Keratinocyte (primary cell): Measurements from ENCODE around the gene KLF6. TPM values are rescaled to one million over a fixed set of nuclear protein-coding genes. Genes with fewer than 3 reads are reported as not detected.

ENCODE experiments used
- DNase-seq: peaks from one replicate; pipeline ENCODE4 v3.0.0-alpha.2; 2011; ENCODE audit warnings: low read depth, missing footprints, low spot score
- FAIRE-seq: peaks from 2 replicates; lab custom pipeline; 2011; peaks lifted over from hg19 to GRCh38; lab: Jason Lieb, UNC
- H2AFZ ChIP-seq: 2 replicates; pipeline ENCODE4 v1.6.0; 2012; ENCODE audit warnings: low read length, control low read depth, inconsistent platforms; ENCODE audit not compliant: control insufficient read depth
- H3K27ac ChIP-seq: 2 replicates; pipeline ENCODE4 v1.5.1; 2011; ENCODE audit warnings: low read length; ENCODE audit not compliant: control insufficient read depth, insufficient read depth
- H3K27me3 ChIP-seq: 3 replicates; pipeline ENCODE4 v1.6.0; 2011; ENCODE audit warnings: low read length; ENCODE audit not compliant: control insufficient read depth, insufficient read depth; ENCODE audit errors: extremely low read depth
- H3K36me3 ChIP-seq, 2 experiments: 2 replicates in 1 of 2; 3 replicates in 1 of 2; pipeline ENCODE4 v1.5.1; 2011; ENCODE audit warnings: low read length in 2 of 2, mild to moderate bottlenecking in 1 of 2; ENCODE audit not compliant: control insufficient read depth in 2 of 2, insufficient read depth in 2 of 2; ENCODE audit errors: extremely low read depth in 1 of 2
- H3K4me1 ChIP-seq: 3 replicates; pipeline ENCODE4 v1.5.1; 2011; ENCODE audit warnings: low read length; ENCODE audit not compliant: control insufficient read depth, insufficient read depth; ENCODE audit errors: extremely low read depth
- H3K4me2 ChIP-seq: 3 replicates; pipeline ENCODE4 v1.6.0; 2011; ENCODE audit warnings: low read depth, low read length; ENCODE audit not compliant: control insufficient read depth, insufficient read depth; ENCODE audit errors: extremely low read depth
- H3K4me3 ChIP-seq, 3 experiments: fragments of 200-600 bp in 1 of 3; sonication (generic) in 1 of 3; 2 replicates in 2 of 3; 3 replicates in 1 of 3; pipeline ENCODE4 v1.5.1; 2011 to 2016; ENCODE audit warnings: low read length in 3 of 3, mild to moderate bottlenecking in 3 of 3, control low read depth in 2 of 3, inconsistent platforms in 1 of 3, low read depth in 1 of 3, mixed read lengths in 1 of 3, mixed run types in 1 of 3, moderate library complexity in 1 of 3; ENCODE audit not compliant: control insufficient read depth in 2 of 3, insufficient read depth in 2 of 3; ENCODE audit errors: extremely low read depth in 1 of 3
- H3K79me2 ChIP-seq: 2 replicates; pipeline ENCODE4 v1.6.0; 2012; ENCODE audit warnings: low read length; ENCODE audit not compliant: control insufficient read depth, insufficient read depth
- H3K9ac ChIP-seq: 3 replicates; pipeline ENCODE4 v1.6.0; 2011; ENCODE audit warnings: low read length; ENCODE audit not compliant: control insufficient read depth, insufficient read depth; ENCODE audit errors: extremely low read depth
- H3K9me1 ChIP-seq: 3 replicates; pipeline ENCODE4 v1.6.0; 2011; ENCODE audit warnings: low read length; ENCODE audit not compliant: control insufficient read depth, insufficient read depth; ENCODE audit errors: extremely low read depth
- H3K9me3 ChIP-seq: 2 replicates; pipeline ENCODE4 v1.5.1; 2012; ENCODE audit warnings: low read depth, low read length; ENCODE audit not compliant: control insufficient read depth
- H4K20me1 ChIP-seq: 3 replicates; pipeline ENCODE4 v1.6.0; 2011; ENCODE audit warnings: low read length; ENCODE audit not compliant: control insufficient read depth, insufficient read depth; ENCODE audit errors: extremely low read depth
- EZH2 ChIP-seq: IDR thresholded peaks from one replicate; pipeline ENCODE4 v1.6.1; 2012; ENCODE audit warnings: inconsistent platforms, mild to moderate bottlenecking, low read length, moderate library complexity
- dilution Hi-C: fragments of 300-500 bp; cut with MboI; formaldehyde crosslinking; loops from one replicate; pipeline ENCODE4 v1.7.0; 2020; ENCODE audit warnings: low sequenced_read_pairs; ENCODE audit not compliant: extremely low pct_ligation_motif_present
- polyA plus RNA-seq, 5 experiments: library from polyadenylated mRNA; depleted of rRNA in 3 of 5; stranded (reverse) in 3 of 5; stranded (forward) in 1 of 5; unstranded in 1 of 5; fragments of >200 nt; gene quantifications; 1 replicate in 1 of 5; 2 replicates in 3 of 5; 3 replicates in 1 of 5; pipeline versions ENCODE4 v1.2.1 to v1.2.3, GENCODE V29; 2011 to 2012; ENCODE audit warnings: missing spikeins in 2 of 5, low read depth in 1 of 5, low replicate concordance in 1 of 5
- TF ChIP-seq, protein P1 (sequence below), 3 experiments: IDR thresholded peaks in 1 of 3; conservative IDR thresholded peaks in 1 of 3; optimal IDR thresholded peaks in 1 of 3; 2 replicates in 2 of 3; 3 replicates in 1 of 3; pipeline versions ENCODE3 to v1.5.1; 2011; ENCODE audit warnings: low read length in 3 of 3, mild to moderate bottlenecking in 3 of 3, moderate library complexity in 2 of 3, control low read depth in 1 of 3, inconsistent platforms in 1 of 3; ENCODE audit not compliant: insufficient read depth in 2 of 3; ENCODE audit errors: extremely low read depth in 1 of 3

KLF6 gene
- polyA plus RNA-seq, 1 donor (not counting 4 experiments of a cell fraction or from before 2014, with no cell fraction given): 250 TPM

- H3K9ac ChIP-seq: no peak overlapping the region
- no peak for DNase-seq
- no peak for FAIRE-seq
- no peak overlapping the region for H3K27ac ChIP-seq
- H4K20me1 ChIP-seq: no peaks in the 10 kb centered on the region
- H3K4me3 ChIP-seq: no peak overlapping the region
- no peaks in the 10 kb centered on the region for H3K9me1 ChIP-seq
- no peaks in the 10 kb centered on the region for H3K36me3 ChIP-seq
- H3K4me2 ChIP-seq: no peak overlapping the region
- no peak for TF ChIP-seq EZH2
- TF ChIP-seq, protein P1, sequence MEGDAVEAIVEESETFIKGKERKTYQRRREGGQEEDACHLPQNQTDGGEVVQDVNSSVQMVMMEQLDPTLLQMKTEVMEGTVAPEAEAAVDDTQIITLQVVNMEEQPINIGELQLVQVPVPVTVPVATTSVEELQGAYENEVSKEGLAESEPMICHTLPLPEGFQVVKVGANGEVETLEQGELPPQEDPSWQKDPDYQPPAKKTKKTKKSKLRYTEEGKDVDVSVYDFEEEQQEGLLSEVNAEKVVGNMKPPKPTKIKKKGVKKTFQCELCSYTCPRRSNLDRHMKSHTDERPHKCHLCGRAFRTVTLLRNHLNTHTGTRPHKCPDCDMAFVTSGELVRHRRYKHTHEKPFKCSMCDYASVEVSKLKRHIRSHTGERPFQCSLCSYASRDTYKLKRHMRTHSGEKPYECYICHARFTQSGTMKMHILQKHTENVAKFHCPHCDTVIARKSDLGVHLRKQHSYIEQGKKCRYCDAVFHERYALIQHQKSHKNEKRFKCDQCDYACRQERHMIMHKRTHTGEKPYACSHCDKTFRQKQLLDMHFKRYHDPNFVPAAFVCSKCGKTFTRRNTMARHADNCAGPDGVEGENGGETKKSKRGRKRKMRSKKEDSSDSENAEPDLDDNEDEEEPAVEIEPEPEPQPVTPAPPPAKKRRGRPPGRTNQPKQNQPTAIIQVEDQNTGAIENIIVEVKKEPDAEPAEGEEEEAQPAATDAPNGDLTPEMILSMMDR (optimal IDR thresholded peaks at IDR 0.05 in 1 of 3, IDR thresholded peaks at IDR 0.05 in 1 of 3, conservative IDR thresholded peaks at IDR 0.05 in 1 of 3; ENCODE audit: extremely low read depth in 1 of 3, insufficient read depth in 2 of 3, low read length in 3 of 3): no peak
- H3K27me3 ChIP-seq: no peaks in the 10 kb centered on the region
- dilution Hi-C loops: no loop called here
- peaks cover 23% of the 10 kb centered on the region for H3K4me1 ChIP-seq
- H2AFZ ChIP-seq: no peak overlapping the region
- H3K9me3 ChIP-seq: no peaks in the 10 kb centered on the region
- H3K79me2 ChIP-seq: no peaks in the 10 kb centered on the region
These were observed 15.5 kb downstream of the KLF6 start for GRCh38 chr10:3769556-3769955.

DNA sequence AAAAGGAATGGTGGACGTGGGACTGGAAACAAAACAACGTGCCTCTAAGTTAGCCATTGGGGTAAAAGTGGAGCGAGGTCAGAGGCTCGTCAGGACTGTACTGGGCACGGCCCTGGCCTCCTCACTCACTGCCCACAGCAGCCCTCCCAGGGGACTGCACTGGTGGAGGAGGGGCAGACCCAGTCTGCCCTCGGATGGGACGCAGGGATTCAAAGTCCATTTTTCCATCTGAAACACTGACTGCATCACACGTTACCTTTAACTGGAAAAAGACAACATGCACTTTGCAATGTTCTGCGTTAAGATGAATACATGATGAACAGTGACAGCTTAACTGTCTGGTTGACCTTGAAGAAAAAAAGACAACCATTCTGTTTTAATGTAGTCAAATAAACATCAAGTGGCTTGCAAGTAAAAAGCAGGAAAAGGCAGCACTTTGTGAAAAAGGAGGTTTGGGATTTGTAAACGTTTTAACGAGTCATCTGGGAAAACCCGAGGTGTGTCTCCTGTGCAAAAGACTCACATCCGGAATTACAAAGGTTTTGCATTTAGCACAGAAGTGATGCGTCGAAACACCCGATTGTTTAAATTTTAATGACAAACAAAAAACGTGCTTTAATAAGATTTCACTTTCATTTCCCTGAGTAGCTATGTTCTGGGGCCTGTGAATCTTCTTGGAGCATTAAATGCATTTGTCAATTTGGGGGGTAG is 18.8 kb downstream of the KLF6 start:
- Histone ChIP-seq H3K79me2 (no peaks in the 10 kb centered on the region), H3K4me2 (peak overlapping the region; percentile 50), H4K20me1 (no peaks in the 10 kb centered on the region), H3K27ac (peak overlapping the region; percentile 70), H3K36me3 (no peaks in the 10 kb centered on the region), H2AFZ (no peak overlapping the region), H3K9me1 (no peaks in the 10 kb centered on the region), H3K4me1 (peaks cover 56% of the 10 kb centered on the region), H3K4me3 (no peak overlapping the region), H3K9me3 (no peaks in the 10 kb centered on the region), H3K9ac (peak overlapping the region; percentile 59), H3K27me3 (no peaks in the 10 kb centered on the region)
- TF ChIP-seq EZH2: no peak
- TF ChIP-seq, protein P1 (optimal IDR thresholded peaks at IDR 0.05 in 1 of 3, IDR thresholded peaks at IDR 0.05 in 1 of 3, conservative IDR thresholded peaks at IDR 0.05 in 1 of 3; ENCODE audit: extremely low read depth in 1 of 3, insufficient read depth in 2 of 3, low read length in 3 of 3): no peak
- no peak for FAIRE-seq
- dilution Hi-C loops: no loop called here
- no peak for DNase-seq
